ENCODE data around the gene FOXJ3. TPM values are rescaled to one million over a fixed set of nuclear protein-coding genes. Genes with fewer than 3 reads are reported as not detected.

Gene FOXJ3
- polyA plus RNA-seq, 1 of the 3 experiments (the other 2 are of a cell fraction): 16.0 TPM

DNA sequence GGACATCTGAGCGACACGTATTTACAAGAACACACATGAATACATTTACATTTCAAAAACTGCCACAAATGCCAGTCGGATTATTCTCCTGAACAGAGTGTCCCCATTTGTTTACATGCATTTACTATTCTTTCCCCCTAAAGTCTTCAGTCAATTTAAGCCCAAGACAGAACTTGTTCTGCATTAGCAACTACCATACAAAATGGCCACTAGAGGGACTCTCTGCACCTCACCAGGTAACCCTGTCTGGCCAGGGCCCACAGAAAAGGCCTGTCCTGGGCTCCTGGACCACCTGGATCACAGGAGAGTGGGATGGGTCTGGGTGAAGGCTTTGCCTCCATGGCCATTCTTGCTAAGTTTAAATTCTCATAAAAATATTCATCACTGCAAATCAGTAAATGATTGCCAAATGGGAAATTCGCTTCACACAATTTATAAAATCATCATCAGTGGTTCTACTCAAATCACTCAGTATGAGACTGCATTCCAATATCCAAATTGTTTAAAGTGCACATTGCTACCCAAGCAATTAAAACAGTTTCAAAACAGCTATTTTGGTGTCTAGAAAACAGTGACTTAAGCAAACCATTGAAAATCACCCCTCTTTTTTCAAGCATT lies 158.0 kb downstream of the FOXJ3 start:
- Histone ChIP-seq H3K79me2 (ENCODE audit: insufficient read depth) (no peaks in the 10 kb centered on the region), H3K9ac (no peak overlapping the region), H3K36me3 (replicated peaks in 1 of 2; ENCODE audit: control insufficient read depth in 1 of 2, insufficient read depth in 2 of 2, low read length in 1 of 2) (peaks cover 0 to 9% of the 10 kb centered on the region in 2 experiments), H3K27me3 (ENCODE audit: insufficient read depth) (no peaks in the 10 kb centered on the region), H3K4me2 (peak overlapping the region; percentile 51; the same call in 1 of the 2 replicates), H3K4me1 (ENCODE audit: control insufficient read depth in 1 of 2, insufficient read depth in 2 of 2, low read depth in 1 of 2, low read length in 1 of 2) (peaks cover 28 to 61% of the 10 kb centered on the region in 2 experiments; a peak in 3 of 4 replicates), H4K20me1 (ENCODE audit: insufficient read depth) (peaks cover 15% of the 10 kb centered on the region), H3F3A (replicated peaks; ENCODE audit: insufficient read depth) (peaks cover 27% of the 10 kb centered on the region), H3K9me3 (no peaks in the 10 kb centered on the region), H3K9me2 (no peaks in the 10 kb centered on the region), H3K27ac (ENCODE audit: low read depth in 2 of 2, low read length in 1 of 2) (peak overlapping the region; percentile 54 to 56), H3K4me3 (ENCODE audit: low read depth in 2 of 2, low read length in 1 of 2) (peak overlapping the region in 1 of 2 experiments; percentile 29; a peak in 1 of 4 replicates), H2AFZ (ENCODE audit: low read depth) (no peak overlapping the region)
- TF ChIP-seq, protein P1, sequence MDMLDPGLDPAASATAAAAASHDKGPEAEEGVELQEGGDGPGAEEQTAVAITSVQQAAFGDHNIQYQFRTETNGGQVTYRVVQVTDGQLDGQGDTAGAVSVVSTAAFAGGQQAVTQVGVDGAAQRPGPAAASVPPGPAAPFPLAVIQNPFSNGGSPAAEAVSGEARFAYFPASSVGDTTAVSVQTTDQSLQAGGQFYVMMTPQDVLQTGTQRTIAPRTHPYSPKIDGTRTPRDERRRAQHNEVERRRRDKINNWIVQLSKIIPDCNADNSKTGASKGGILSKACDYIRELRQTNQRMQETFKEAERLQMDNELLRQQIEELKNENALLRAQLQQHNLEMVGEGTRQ (IDR thresholded peaks at IDR 0.05; ENCODE audit: borderline replicate concordance, low read depth, low read length): no peak
- TF ChIP-seq, protein P2, sequence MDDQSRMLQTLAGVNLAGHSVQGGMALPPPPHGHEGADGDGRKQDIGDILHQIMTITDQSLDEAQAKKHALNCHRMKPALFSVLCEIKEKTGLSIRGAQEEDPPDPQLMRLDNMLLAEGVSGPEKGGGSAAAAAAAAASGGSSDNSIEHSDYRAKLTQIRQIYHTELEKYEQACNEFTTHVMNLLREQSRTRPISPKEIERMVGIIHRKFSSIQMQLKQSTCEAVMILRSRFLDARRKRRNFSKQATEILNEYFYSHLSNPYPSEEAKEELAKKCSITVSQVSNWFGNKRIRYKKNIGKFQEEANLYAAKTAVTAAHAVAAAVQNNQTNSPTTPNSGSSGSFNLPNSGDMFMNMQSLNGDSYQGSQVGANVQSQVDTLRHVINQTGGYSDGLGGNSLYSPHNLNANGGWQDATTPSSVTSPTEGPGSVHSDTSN (IDR thresholded peaks at IDR 0.05): no peak
- TF ChIP-seq, protein P3, sequence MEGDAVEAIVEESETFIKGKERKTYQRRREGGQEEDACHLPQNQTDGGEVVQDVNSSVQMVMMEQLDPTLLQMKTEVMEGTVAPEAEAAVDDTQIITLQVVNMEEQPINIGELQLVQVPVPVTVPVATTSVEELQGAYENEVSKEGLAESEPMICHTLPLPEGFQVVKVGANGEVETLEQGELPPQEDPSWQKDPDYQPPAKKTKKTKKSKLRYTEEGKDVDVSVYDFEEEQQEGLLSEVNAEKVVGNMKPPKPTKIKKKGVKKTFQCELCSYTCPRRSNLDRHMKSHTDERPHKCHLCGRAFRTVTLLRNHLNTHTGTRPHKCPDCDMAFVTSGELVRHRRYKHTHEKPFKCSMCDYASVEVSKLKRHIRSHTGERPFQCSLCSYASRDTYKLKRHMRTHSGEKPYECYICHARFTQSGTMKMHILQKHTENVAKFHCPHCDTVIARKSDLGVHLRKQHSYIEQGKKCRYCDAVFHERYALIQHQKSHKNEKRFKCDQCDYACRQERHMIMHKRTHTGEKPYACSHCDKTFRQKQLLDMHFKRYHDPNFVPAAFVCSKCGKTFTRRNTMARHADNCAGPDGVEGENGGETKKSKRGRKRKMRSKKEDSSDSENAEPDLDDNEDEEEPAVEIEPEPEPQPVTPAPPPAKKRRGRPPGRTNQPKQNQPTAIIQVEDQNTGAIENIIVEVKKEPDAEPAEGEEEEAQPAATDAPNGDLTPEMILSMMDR (IDR thresholded peaks at IDR 0.05): peak; percentile 84
- TF ChIP-seq SMC3 (IDR thresholded peaks at IDR 0.05; ENCODE audit: low read depth, low read length) (peak; percentile 56), YY1 (IDR thresholded peaks at IDR 0.05; ENCODE audit: low read depth) (no peak), JUND (IDR thresholded peaks at IDR 0.05) (no peak), RAD21 (IDR thresholded peaks at IDR 0.05; ENCODE audit: low read length) (peak; percentile 78), CHD2 (IDR thresholded peaks at IDR 0.05; ENCODE audit: low read length, partially characterized antibody) (no peak), EP300 (IDR thresholded peaks at IDR 0.05; ENCODE audit: borderline replicate concordance in 1 of 2, low read depth in 1 of 2, low read length in 1 of 2) (no peak)
- TF ChIP-seq, protein P4, sequence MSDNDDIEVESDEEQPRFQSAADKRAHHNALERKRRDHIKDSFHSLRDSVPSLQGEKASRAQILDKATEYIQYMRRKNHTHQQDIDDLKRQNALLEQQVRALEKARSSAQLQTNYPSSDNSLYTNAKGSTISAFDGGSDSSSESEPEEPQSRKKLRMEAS (IDR thresholded peaks at IDR 0.05; ENCODE audit: low read depth): no peak
- TF ChIP-seq, protein P5, sequence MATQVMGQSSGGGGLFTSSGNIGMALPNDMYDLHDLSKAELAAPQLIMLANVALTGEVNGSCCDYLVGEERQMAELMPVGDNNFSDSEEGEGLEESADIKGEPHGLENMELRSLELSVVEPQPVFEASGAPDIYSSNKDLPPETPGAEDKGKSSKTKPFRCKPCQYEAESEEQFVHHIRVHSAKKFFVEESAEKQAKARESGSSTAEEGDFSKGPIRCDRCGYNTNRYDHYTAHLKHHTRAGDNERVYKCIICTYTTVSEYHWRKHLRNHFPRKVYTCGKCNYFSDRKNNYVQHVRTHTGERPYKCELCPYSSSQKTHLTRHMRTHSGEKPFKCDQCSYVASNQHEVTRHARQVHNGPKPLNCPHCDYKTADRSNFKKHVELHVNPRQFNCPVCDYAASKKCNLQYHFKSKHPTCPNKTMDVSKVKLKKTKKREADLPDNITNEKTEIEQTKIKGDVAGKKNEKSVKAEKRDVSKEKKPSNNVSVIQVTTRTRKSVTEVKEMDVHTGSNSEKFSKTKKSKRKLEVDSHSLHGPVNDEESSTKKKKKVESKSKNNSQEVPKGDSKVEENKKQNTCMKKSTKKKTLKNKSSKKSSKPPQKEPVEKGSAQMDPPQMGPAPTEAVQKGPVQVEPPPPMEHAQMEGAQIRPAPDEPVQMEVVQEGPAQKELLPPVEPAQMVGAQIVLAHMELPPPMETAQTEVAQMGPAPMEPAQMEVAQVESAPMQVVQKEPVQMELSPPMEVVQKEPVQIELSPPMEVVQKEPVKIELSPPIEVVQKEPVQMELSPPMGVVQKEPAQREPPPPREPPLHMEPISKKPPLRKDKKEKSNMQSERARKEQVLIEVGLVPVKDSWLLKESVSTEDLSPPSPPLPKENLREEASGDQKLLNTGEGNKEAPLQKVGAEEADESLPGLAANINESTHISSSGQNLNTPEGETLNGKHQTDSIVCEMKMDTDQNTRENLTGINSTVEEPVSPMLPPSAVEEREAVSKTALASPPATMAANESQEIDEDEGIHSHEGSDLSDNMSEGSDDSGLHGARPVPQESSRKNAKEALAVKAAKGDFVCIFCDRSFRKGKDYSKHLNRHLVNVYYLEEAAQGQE (IDR thresholded peaks at IDR 0.05; ENCODE audit: low read depth, low read length): no peak
- WGBS (ENCODE audit: low lambda C conversion rate): 79% methylated on average over 4 of the region's 4 CpGs
- ChIA-PET CTCF (interaction anchor here (0.7 to 1.9 kb wide), 10 partner anchors 8 to 603 kb away, joined by 3 to 9 read pairs (median 3); no protein-coding TSS in a partner anchor), POLR2A (no interaction called here)
- DNase-seq: peak; percentile 55
